GM10847 (cell line): Measurements from ENCODE around the gene KCNG3.

Experiments used
- POLR2A ChIP-seq: IDR thresholded peaks from 2 replicates; pipeline ENCODE4 v1.6.1; 2011; ENCODE audit not compliant: insufficient read length; ENCODE audit errors: extremely low read depth

KCNG3 gene

GRCh38 chr2:42493468-42494354 is at the start of gene KCNG3:
Gene KCNG3 (minus strand): TSS chr2:42493982. CDS start chr2:42493501, 481 bp downstream.
- TF ChIP-seq POLR2A, result no peak

- no peak for TF ChIP-seq POLR2A
These were observed 49.1 kb upstream of the KCNG3 start for GRCh38 chr2:42542871-42543270.

DNA sequence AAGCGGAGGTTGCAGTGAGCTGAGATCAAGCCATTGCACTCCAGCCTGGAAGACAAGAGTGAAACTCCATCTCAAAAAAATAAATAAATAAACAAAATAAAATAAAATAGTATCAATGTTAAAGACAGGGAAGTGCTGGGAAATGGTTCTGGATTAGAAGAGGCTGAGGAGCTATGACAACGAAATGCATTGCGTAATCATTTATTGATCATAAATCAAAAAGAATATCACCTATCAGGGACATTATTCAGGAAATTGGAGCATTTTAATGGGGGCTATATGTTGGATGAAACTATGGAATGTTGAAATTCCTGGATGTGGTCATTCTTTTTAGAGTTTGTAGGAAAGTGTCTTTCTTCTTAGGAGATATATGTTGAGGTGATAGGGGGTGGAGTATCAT is 43.7 kb upstream of the KCNG3 start:
- no peak for TF ChIP-seq POLR2A

DNA sequence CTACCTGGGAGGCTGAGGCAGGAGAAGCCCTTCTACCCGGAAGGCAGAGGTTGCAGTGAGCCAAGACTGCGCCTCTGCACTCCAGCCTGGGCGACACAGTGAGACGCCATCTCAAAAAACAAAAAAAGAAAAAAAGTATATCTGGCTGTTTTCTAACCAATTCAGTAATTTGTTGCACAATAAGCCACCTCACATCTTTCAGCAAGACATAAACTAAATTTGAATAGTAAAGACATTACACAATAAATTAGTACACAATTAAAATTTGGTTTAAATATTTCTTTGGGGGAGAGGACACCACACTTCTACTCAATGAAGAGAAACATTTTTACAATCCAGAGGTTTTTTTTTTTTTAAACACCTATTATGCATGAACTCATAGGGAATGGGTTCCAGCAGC is 38.6 kb upstream of the KCNG3 start:
- no peak for TF ChIP-seq POLR2A

GRCh38 chr2:42523341-42523740 is 29.6 kb upstream of the KCNG3 start:
- TF ChIP-seq POLR2A, result no peak

DNA sequence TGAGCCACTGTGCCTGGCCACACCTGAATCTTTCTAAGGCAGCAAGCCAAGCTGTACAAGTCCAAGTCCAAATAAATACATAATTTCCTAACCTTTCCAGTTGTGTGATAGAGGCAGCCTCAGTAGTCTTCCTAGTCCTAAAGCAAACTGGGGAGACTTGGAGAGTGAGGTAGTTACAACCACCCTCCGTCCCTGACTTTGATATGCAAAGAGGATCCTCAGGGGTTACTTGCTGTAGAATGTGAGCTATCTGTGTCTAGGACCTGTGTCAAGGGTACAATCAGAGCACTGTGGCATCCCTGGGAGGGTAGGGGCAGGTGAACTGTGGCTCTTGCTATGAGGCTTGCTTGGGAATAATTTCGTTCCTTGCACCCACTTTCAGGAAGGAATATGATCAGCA is 28.3 kb upstream of the KCNG3 start:
- TF ChIP-seq POLR2A, result no peak

GRCh38 chr2:42519624-42520023 is 25.8 kb upstream of the KCNG3 start:
- no peak for TF ChIP-seq POLR2A

DNA sequence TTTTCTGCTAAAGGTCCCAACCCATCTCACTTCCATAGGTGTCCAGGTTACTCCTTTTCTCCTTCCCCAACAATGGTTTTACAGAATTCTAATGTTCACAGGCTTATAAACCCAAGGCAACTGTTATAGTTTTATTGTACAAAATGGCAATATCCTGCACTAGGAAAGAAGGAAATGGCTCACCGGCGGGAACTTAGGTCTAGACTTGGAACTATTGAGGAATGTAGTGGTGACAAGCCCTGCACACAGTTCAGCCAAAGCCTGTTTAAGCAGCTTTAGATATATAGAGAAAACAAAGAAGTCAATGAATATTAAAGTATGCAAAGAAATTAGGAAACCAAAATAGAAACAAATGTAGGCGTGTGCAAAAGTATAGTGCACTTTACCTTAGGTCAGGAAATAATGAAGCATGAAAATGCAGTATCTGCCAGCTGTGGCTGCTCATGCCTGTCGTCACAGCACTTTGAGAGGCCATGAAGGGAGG is 22.7 kb upstream of the KCNG3 start:
- TF ChIP-seq POLR2A, result no peak

- no peak for TF ChIP-seq POLR2A
These were observed 19.6 kb upstream of the KCNG3 start for GRCh38 chr2:42513252-42513918.

DNA sequence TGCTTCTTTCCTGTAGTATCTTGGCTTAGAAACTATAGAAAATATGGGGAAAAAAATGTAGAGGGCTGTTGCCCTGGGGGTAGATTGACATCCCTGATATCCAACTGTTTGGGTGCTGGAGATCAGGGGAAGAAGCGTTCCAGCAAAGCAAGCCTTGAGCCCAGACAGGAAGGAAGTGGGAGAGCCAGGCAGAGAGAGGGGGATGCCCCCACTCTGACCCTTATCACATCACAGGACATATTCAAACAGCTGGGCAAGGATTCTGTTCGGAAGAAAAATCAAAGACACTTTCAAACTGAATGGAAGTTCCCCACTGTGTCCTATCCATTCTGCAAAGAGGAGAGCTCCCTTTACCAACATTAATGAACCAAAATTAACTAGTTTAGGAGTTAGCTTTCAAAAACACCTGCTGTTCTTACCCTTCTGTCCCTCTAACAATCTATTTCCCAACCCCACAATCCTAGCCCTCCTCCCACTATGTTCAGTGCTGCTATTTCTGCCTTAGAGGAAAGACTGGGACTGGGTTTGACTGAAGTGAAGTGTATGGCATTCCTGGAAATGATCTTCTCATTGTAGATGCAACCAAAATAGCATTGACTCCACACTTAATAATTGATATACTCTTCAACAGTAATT is 16.9 kb upstream of the KCNG3 start:
- TF ChIP-seq POLR2A, result no peak

- no peak for TF ChIP-seq POLR2A
These were observed 16.4 kb upstream of the KCNG3 start for GRCh38 chr2:42510191-42510590.

- no peak for TF ChIP-seq POLR2A
These were observed 10.8 kb upstream of the KCNG3 start for GRCh38 chr2:42504364-42505230.

GRCh38 chr2:42503291-42503690 is 9.5 kb upstream of the KCNG3 start:
- no peak for TF ChIP-seq POLR2A

- no peak for TF ChIP-seq POLR2A
These were observed 4.7 kb upstream of the KCNG3 start for GRCh38 chr2:42498497-42498896.

DNA sequence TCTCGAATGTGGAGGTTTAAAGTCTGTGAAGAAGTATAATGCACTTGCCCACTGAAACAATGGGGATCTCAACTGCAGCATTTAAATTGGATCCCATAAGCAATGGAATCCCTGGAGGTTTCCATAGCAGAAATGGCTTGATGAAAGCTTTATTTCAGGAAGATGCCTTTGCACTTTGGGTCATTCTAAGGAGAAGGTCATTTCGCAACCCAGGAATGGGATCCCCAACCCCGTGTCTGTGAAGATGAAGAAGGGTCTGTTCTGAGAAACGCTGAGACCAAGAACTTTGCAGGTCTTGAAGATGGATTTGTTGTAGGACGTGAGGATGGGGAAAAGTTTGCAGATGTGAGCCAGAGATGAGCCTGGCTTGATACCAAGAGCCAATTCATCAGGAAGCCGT is 1.8 kb upstream of the KCNG3 start:
- TF ChIP-seq POLR2A, result no peak
